Transverse colon (tissue), 3 donors: ENCODE measurements around the gene RAB35.

Source experiments
- POLR2A ChIP-seq: fragments of 450-650 bp; IDR thresholded peaks from one replicate; pipeline ENCODE4 v1.6.1; 2016; ENCODE audit warnings: antibody characterized with exemption, mild to moderate bottlenecking, moderate library complexity
- TF ChIP-seq, protein P1 (sequence below), 5 experiments: fragments of 200-600 bp in 3 of 5; fragments of 450-650 bp in 2 of 5; sonication (generic) in 3 of 5; IDR thresholded peaks; 1 replicate in 2 of 5; 2 replicates in 3 of 5; pipeline ENCODE4 v1.5.1; 2016 to 2017; ENCODE audit warnings: antibody characterized with exemption in 5 of 5, inconsistent platforms in 3 of 5, mild to moderate bottlenecking in 2 of 5, moderate library complexity in 1 of 5

DNA sequence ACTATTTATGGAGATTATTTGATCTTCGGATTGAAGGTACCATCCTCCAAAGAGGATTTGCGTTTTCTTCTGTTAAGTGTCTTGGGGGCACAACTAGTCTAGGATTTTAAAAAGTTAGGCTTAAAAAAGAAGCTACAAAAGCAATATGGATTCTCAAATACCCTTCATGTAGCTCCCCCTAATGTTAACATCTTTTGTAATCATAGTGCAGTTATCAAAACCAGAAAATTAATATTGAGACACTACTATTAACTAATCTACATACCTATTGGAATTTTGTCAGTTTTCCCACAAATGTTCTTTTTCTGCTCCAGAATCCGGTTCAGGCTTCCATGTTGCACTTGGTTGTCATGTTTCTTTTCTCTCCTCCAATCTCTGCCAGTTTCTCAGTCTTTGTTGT is 65.0 kb downstream of the RAB35 start:
- no peak for TF ChIP-seq POLR2A
- TF ChIP-seq, protein P1, sequence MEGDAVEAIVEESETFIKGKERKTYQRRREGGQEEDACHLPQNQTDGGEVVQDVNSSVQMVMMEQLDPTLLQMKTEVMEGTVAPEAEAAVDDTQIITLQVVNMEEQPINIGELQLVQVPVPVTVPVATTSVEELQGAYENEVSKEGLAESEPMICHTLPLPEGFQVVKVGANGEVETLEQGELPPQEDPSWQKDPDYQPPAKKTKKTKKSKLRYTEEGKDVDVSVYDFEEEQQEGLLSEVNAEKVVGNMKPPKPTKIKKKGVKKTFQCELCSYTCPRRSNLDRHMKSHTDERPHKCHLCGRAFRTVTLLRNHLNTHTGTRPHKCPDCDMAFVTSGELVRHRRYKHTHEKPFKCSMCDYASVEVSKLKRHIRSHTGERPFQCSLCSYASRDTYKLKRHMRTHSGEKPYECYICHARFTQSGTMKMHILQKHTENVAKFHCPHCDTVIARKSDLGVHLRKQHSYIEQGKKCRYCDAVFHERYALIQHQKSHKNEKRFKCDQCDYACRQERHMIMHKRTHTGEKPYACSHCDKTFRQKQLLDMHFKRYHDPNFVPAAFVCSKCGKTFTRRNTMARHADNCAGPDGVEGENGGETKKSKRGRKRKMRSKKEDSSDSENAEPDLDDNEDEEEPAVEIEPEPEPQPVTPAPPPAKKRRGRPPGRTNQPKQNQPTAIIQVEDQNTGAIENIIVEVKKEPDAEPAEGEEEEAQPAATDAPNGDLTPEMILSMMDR (IDR thresholded peaks at IDR 0.05): no peak
